ENCODE data around the gene SH3BGRL3.

Gene SH3BGRL3

DNA sequence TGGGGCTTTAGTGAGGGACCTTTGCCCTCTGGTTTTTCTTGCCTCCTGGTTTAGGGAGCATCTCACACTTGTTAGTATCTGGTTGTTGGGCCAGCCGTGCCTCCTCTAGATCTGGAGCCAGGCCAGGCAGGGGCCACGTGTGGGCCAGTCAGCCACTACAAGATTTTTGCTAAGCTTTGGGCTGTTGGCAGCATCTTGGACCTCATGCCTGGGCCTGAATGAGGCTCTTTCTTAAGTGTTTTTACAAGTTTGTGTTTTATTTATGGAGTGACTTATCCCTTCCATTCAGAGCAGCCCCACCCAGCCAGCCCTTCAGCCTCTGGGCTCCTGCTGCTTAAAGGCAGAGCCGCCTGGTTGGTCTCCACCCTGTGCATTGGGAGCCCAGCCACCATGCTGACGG lies 1.6 kb upstream of the SH3BGRL3 start:
- H3K36me3 ChIP-seq (ENCODE audit: control insufficient read depth in 2 of 2, insufficient read depth in 2 of 2, low read length in 2 of 2), result peaks cover 0 to 2% of the 10 kb centered on the region in 2 donors
- H3K4me3 ChIP-seq (ENCODE audit: low read length in 2 of 2), result no peak overlapping the region
- no peak overlapping the region for H3K9ac ChIP-seq (ENCODE audit: low read length in 2 of 2)
- H3K27me3 ChIP-seq (ENCODE audit: control insufficient read depth in 1 of 2, insufficient read depth in 2 of 2, low read length in 2 of 2), result no peaks in the 10 kb centered on the region
- peak overlapping the region; percentile 37 for H3K27ac ChIP-seq (ENCODE audit: low read length)
- H3K4me1 ChIP-seq (ENCODE audit: control insufficient read depth, insufficient read depth, low read length), result peaks cover 60% of the 10 kb centered on the region
- no peaks in the 10 kb centered on the region for H3K9me3 ChIP-seq (ENCODE audit: control insufficient read depth in 2 of 2, low read length in 2 of 2)

DNA sequence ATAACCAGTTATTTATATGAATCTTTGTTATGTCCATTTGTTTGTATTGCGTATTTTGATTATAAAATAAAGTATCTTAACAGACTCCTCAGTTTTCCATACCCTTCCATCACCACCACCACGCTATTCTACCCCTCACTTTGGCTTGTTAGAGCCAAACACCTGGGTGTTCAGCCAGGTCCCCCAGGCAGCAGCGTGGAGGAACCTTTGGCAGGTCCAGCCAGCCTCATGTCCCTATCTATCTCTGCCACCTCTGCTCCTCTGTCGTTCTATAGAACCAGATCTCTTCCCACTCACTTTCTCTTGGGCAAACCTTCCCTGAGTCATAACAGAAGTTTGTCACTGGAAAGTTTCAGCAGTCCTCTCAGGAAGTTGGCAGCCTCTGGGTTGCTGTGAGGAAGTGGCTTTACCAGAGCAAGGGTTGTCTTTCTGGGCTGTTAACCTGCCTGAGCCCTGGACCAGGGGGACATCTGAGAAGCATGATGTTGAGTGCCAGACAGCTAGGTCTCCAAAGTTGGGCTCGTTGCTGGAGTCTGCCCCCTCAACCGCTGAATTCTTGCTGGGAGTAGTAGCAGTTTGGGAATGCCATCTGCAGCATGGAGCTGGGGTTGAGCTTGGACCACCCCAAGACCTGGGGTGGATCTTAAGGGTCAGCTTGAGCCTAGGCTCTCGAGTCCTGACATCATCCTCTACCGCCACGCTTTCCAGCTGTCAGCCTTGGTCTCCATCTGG lies 996 bp upstream of the SH3BGRL3 start:
- Histone ChIP-seq H3K4me3 (ENCODE audit: low read length in 2 of 2) (peak overlapping the region; percentile 87 to 91), H3K4me1 (ENCODE audit: control insufficient read depth, insufficient read depth, low read length) (peaks cover 60% of the 10 kb centered on the region), H3K27ac (ENCODE audit: low read length) (peak overlapping the region; percentile 82), H3K27me3 (ENCODE audit: control insufficient read depth in 1 of 2, insufficient read depth in 2 of 2, low read length in 2 of 2) (no peaks in the 10 kb centered on the region), H3K36me3 (ENCODE audit: control insufficient read depth in 2 of 2, insufficient read depth in 2 of 2, low read length in 2 of 2) (peaks cover 0 to 2% of the 10 kb centered on the region in 2 donors), H3K9me3 (ENCODE audit: control insufficient read depth in 2 of 2, low read length in 2 of 2) (no peaks in the 10 kb centered on the region), H3K9ac (ENCODE audit: low read length in 2 of 2) (peak overlapping the region; percentile 74 to 88)

DNA sequence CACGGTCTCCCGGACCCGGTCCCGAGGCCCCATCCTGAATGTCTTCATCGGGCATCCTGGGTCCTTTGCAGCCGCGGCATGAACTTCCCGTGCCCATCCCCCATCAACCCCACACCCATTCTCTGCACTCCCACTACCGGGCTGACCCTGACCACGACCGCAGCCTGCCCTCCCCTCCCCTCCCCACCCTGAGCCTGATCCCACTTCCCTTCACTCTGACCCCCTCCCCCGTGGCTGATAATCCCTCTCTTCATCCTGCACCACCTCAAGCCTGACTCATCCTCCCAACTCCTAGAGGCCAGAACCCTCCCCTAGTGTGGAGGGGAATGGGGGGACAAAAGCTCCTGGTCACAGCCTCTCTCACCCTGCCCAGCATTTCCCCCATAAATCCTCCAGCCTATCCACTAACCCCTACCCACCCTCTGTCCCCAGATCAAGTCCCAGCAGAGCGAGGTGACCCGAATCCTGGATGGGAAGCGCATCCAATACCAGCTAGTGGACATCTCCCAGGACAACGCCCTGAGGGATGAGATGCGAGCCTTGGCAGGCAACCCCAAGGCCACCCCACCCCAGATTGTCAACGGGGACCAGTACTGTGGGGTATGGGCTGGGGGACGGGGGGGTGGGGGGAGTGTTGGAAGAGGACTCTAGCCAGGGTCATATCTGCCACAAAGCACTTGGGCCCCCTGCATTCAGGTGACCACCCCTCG lies 602 bp downstream of the SH3BGRL3 start:
- Histone ChIP-seq H3K27ac (ENCODE audit: low read length) (peak overlapping the region; percentile 82), H3K27me3 (ENCODE audit: control insufficient read depth in 1 of 2, insufficient read depth in 2 of 2, low read length in 2 of 2) (no peaks in the 10 kb centered on the region), H3K36me3 (ENCODE audit: control insufficient read depth in 2 of 2, insufficient read depth in 2 of 2, low read length in 2 of 2) (peaks cover 0 to 2% of the 10 kb centered on the region in 2 donors), H3K4me3 (ENCODE audit: low read length in 2 of 2) (peak overlapping the region; percentile 87 to 91), H3K9ac (ENCODE audit: low read length in 2 of 2) (peak overlapping the region; percentile 60 to 74), H3K9me3 (ENCODE audit: control insufficient read depth in 2 of 2, low read length in 2 of 2) (no peaks in the 10 kb centered on the region), H3K4me1 (ENCODE audit: control insufficient read depth, insufficient read depth, low read length) (peaks cover 68% of the 10 kb centered on the region)

DNA sequence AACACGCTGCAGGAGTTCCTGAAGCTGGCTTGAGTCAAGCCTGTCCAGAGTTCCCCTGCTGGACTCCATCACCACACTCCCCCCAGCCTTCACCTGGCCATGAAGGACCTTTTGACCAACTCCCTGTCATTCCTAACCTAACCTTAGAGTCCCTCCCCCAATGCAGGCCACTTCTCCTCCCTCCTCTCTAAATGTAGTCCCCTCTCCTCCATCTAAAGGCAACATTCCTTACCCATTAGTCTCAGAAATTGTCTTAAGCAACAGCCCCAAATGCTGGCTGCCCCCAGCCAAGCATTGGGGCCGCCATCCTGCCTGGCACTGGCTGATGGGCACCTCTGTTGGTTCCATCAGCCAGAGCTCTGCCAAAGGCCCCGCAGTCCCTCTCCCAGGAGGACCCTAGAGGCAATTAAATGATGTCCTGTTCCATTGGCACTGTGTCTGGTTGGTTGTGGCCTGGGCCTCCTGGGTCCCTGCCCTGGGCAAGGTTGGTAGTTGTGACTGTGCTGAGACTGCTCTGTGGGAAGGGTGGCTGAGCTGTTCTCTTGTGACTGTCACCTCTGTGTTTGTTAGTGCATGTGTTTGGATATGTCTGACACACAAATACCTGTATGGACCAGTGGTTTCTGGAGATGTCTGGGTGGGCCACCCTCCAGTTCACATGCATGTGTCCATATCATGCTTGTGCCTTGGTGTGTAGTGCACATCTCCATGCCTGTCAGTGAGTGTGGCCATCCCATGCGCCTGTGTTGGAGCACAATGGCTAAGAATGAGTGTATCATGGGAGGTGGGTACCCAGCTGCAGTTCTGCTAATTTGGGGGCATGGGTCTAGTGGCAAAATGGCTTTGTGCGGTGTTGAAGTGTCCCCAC lies 1.4 kb downstream of the SH3BGRL3 start:
- peak overlapping the region; percentile 82 for H3K27ac ChIP-seq (ENCODE audit: low read length)
- H3K4me1 ChIP-seq (ENCODE audit: control insufficient read depth, insufficient read depth, low read length), result peaks cover 65% of the 10 kb centered on the region
- no peak overlapping the region for H3K9ac ChIP-seq (ENCODE audit: low read length in 2 of 2)
- H3K4me3 ChIP-seq (ENCODE audit: low read length in 2 of 2), result peak overlapping the region in 1 of 2 donors; percentile 40
- no peaks in the 10 kb centered on the region for H3K27me3 ChIP-seq (ENCODE audit: control insufficient read depth in 1 of 2, insufficient read depth in 2 of 2, low read length in 2 of 2)
- no peaks in the 10 kb centered on the region for H3K9me3 ChIP-seq (ENCODE audit: control insufficient read depth in 2 of 2, low read length in 2 of 2)
- H3K36me3 ChIP-seq (ENCODE audit: control insufficient read depth in 2 of 2, insufficient read depth in 2 of 2, low read length in 2 of 2), result peaks cover 0 to 2% of the 10 kb centered on the region in 2 donors

DNA sequence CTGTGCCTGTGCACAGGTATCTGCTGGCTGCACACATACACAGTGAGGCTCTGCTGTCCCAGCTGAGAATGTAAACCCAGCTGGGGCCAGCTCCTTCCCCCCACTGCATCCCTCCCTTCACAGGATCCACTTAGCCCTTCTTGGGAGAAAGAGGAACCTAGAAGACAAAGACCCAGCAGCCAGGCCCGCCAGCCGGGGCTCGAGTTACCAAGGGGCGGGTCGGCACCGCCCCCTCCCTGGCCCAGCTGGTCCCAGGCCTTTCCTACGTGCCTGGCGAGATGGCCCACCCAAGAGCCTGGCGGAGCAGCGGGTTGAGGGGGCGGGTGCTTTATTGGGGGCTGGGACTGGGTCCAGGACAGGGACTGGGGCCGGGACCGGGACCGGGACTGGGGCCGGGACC lies 2.1 kb downstream of the SH3BGRL3 start:
- Histone ChIP-seq H3K27ac (ENCODE audit: low read length) (no peak overlapping the region), H3K27me3 (ENCODE audit: control insufficient read depth in 1 of 2, insufficient read depth in 2 of 2, low read length in 2 of 2) (no peaks in the 10 kb centered on the region), H3K9me3 (ENCODE audit: control insufficient read depth in 2 of 2, low read length in 2 of 2) (no peaks in the 10 kb centered on the region), H3K4me1 (ENCODE audit: control insufficient read depth, insufficient read depth, low read length) (peaks cover 61% of the 10 kb centered on the region), H3K4me3 (ENCODE audit: low read length in 2 of 2) (peak overlapping the region in 1 of 2 donors; percentile 40), H3K36me3 (ENCODE audit: control insufficient read depth in 2 of 2, insufficient read depth in 2 of 2, low read length in 2 of 2) (no peaks in the 10 kb centered on the region), H3K9ac (ENCODE audit: low read length in 2 of 2) (no peak overlapping the region)

DNA sequence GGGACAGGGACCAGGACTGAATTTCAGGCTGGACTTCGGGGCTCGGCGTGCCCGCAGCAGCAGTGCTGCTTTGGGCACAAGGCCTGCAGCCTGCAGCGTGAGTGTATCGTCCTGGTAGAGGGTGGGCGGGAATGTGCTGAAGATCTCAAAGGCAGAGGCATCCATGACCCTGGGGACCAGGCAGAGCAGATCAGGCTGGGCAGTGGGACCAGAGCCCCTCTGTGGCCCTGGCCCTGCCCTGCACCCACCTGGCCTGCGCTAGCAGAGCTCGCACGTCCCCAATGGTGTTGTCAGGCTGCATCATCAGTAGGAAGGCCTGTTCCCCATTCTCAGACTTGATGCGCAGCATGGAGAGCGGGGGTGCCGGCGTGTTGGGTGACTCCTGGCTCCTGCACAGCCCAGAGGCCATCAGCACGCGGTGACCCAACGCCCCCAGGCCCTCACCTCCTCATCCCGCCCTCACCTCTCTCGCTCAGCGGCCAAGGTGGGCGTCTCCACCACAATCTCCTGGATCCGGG lies 2.6 kb downstream of the SH3BGRL3 start:
- Histone ChIP-seq H3K27me3 (ENCODE audit: control insufficient read depth in 1 of 2, insufficient read depth in 2 of 2, low read length in 2 of 2) (no peaks in the 10 kb centered on the region), H3K9ac (ENCODE audit: low read length in 2 of 2) (no peak overlapping the region), H3K9me3 (ENCODE audit: control insufficient read depth in 2 of 2, low read length in 2 of 2) (no peaks in the 10 kb centered on the region), H3K4me3 (ENCODE audit: low read length in 2 of 2) (no peak overlapping the region), H3K4me1 (ENCODE audit: control insufficient read depth, insufficient read depth, low read length) (peaks cover 61% of the 10 kb centered on the region), H3K27ac (ENCODE audit: low read length) (no peak overlapping the region), H3K36me3 (ENCODE audit: control insufficient read depth in 2 of 2, insufficient read depth in 2 of 2, low read length in 2 of 2) (no peaks in the 10 kb centered on the region)

DNA sequence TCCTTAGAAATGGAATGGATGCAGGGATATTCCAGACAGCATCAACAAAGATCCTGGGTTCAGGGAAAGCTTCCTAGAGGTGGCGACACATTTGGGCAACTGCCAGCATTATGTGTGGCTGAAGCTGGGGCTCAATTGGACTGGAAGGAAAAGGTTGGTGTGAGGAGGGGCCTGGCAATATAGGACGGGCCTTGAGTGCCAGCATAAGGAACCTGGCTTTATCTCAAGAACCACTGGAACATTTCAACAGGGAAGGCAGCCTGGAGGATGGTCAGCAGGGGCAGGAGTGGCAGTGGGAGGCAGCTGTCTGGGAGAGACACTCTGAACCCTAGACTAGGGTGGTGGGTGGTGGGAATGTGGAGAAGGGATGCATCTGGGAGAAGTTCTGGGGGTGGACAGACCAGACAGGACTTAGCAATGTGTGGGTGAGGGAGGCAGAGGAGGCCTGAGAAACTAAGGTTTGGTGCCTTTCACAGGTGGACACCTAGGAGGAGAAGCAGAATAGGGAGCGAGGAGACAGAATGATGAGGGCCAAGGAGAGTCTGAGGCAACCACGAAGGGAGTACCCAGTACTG lies 3.5 kb downstream of the SH3BGRL3 start:
- Histone ChIP-seq H3K9ac (ENCODE audit: low read length in 2 of 2) (no peak overlapping the region), H3K4me1 (ENCODE audit: control insufficient read depth, insufficient read depth, low read length) (peaks cover 53% of the 10 kb centered on the region), H3K36me3 (ENCODE audit: control insufficient read depth in 2 of 2, insufficient read depth in 2 of 2, low read length in 2 of 2) (no peaks in the 10 kb centered on the region)

DNA sequence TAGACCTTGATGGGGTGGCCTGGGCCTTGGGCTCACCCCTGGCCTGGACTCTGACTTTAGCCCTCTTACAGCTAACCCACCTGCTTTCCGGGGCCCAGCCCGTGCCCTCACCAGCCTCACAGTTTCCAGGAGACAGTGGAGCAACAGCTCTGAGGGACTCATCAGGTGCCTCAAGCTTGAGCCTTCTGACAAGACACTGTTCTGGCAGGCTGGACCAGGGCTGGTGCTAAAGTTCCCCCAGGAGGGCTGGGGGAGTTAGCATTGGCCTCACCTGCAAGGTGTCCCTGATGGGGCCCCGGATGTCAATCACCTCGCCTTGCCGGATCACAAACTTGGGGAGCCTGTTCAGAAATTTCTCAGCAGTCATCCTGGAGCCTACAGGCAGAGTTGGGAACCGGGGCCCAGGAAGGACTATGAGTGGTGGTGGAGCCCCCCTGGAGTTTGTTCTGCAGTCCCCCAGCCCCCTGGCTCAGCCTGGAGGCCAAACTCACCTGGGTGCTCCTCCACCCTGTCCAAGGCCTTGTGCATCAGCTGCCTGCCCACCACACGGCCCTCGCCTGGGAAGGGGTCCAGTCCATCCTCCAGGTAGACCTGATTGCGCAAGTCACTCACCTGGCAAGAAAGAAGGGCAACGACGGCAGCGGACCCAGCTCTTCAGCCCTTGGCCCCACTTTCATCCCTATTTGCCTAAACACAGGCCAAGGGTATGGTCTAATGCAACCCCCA lies 4.1 kb downstream of the SH3BGRL3 start:
- Histone ChIP-seq H3K4me3 (ENCODE audit: low read length in 2 of 2) (no peak overlapping the region), H3K9me3 (ENCODE audit: control insufficient read depth in 2 of 2, low read length in 2 of 2) (no peaks in the 10 kb centered on the region), H3K27ac (ENCODE audit: low read length) (no peak overlapping the region), H3K27me3 (ENCODE audit: control insufficient read depth in 1 of 2, insufficient read depth in 2 of 2, low read length in 2 of 2) (no peaks in the 10 kb centered on the region), H3K9ac (ENCODE audit: low read length in 2 of 2) (no peak overlapping the region), H3K4me1 (ENCODE audit: control insufficient read depth, insufficient read depth, low read length) (peaks cover 51% of the 10 kb centered on the region), H3K36me3 (ENCODE audit: control insufficient read depth in 2 of 2, insufficient read depth in 2 of 2, low read length in 2 of 2) (no peaks in the 10 kb centered on the region)

More for the DNA sequence above, 3.5 kb downstream of the SH3BGRL3 start:
- Histone ChIP-seq H3K9me3 (ENCODE audit: control insufficient read depth in 2 of 2, low read length in 2 of 2) (no peaks in the 10 kb centered on the region), H3K27ac (ENCODE audit: low read length) (no peak overlapping the region), H3K27me3 (ENCODE audit: control insufficient read depth in 1 of 2, insufficient read depth in 2 of 2, low read length in 2 of 2) (no peaks in the 10 kb centered on the region), H3K4me3 (ENCODE audit: low read length in 2 of 2) (no peak overlapping the region)

DNA sequence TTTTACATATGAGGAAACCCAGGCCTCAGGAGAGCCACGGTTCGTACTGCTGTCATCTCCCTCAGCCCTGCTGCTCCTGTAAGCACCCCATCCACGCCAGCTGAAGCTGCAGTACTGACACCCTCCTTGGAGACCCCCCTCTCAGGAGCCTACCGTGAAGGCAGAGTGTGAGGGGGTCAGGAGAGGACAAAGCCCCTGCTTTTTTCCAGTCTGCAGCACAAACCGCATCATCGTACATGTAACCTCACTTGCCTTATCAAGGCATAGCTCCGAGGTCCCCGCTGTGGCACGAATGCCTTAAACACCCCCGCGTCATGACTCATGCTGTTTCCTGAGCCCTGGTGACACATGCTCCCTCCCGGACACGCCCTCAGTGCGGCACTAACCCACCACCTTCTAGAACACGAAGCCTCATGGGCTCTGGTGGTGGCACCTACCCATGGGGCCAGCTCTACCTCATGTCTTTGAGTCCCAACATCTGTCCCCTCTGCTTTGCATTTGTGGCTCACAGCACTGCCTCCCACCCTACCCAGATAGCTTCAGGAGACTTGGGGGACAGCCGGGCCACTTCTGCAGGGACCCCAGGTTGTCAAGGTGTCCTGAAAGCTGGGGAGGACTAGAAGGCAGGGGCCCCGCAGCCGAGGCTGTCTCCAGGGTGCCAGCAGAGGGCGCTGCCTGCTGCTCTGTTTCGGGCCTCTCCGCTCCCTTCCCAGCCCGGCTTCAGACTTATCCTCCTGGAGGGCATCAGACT lies 4.9 kb downstream of the SH3BGRL3 start:
- Histone ChIP-seq H3K27me3 (ENCODE audit: control insufficient read depth in 1 of 2, insufficient read depth in 2 of 2, low read length in 2 of 2) (no peaks in the 10 kb centered on the region), H3K9me3 (ENCODE audit: control insufficient read depth in 2 of 2, low read length in 2 of 2) (no peaks in the 10 kb centered on the region), H3K4me1 (ENCODE audit: control insufficient read depth, insufficient read depth, low read length) (peaks cover 47% of the 10 kb centered on the region), H3K36me3 (ENCODE audit: control insufficient read depth in 2 of 2, insufficient read depth in 2 of 2, low read length in 2 of 2) (no peaks in the 10 kb centered on the region), H3K9ac (ENCODE audit: low read length in 2 of 2) (no peak overlapping the region), H3K4me3 (ENCODE audit: low read length in 2 of 2) (no peak overlapping the region), H3K27ac (ENCODE audit: low read length) (no peak overlapping the region)

All from stomach smooth muscle (tissue), 2 donors.